GM18873 (cell line): ENCODE measurements around the gene KRT9.
"Not testable (repeated sequence)": the region's sequence is repeated elsewhere in the genome, so short reads cannot be mapped to it uniquely, and the experiment has no call there.

Experiments used
- ATAC-seq: cut with Tn5 transposase; IDR thresholded peaks from one replicate; pipeline ENCODE4 v1.9.1; 2021; ENCODE audit warnings: mild to moderate bottlenecking, moderate library complexity, moderate number of reproducible peaks; ENCODE audit not compliant: unreplicated experiment, low FRiP score

Gene KRT9

GRCh38 chr17:41571561-41572434, at the start of gene KRT9:
Gene KRT9 (minus strand): TSS chr17:41572059. CDS start chr17:41571992, 67 bp downstream.
- no peak for ATAC-seq

- ATAC-seq, result not testable (repeated sequence)
Measured at GRCh38 chr17:41621435-41621817, 49.6 kb upstream of the KRT9 start.

GRCh38 chr17:41620583-41621434, 49.0 kb upstream of the KRT9 start:
- no peak for ATAC-seq

- ATAC-seq, result not testable (repeated sequence)
Measured at GRCh38 chr17:41619927-41620582, 48.2 kb upstream of the KRT9 start.

GRCh38 chr17:41619036-41619926, 47.4 kb upstream of the KRT9 start:
- ATAC-seq, result no peak

- ATAC-seq, result no peak
Measured at GRCh38 chr17:41618341-41619035, 46.6 kb upstream of the KRT9 start.

- ATAC-seq, result no peak
Measured at GRCh38 chr17:41617698-41618097, 45.8 kb upstream of the KRT9 start.

DNA sequence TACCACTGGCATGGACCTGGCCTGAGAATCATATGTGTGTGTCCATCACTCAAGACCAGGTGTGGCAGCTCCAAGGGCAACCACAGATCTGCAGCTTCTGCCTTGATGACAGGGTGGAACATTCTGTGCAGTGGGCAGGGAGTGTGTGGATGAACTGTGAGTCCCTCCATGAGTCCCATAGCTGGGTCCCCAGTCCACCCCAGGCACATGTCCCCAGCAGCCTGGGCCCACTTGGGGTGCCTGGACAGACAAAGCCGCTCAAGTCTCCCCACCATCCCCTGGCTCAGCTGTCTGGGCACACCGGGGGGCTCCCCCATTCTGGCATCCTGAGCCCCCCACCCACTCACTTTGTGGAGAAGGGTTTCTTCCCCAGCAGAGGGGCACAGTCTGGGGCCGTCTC, 45.3 kb upstream of the KRT9 start:
- no peak for ATAC-seq

DNA sequence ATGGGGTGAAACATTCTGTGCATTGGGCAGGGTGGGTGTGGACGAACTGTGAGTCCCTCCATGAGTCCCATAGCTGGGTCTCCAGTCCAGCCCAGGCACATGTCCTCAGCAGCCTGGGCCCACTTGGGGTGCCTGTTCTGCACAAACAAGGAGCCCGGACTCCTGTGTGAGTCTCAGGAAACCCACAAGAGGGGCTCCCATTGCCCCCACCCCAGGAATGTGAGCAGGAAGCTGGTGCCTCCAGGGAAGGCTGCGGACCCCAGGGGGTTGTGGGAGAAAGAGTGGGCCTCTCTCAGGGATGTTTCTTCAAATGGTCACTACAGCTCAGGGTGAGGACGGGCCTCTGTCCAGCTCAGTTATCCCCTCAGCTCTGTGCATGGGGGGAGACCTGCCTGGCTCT, 44.6 kb upstream of the KRT9 start:
- not testable (repeated sequence) for ATAC-seq

DNA sequence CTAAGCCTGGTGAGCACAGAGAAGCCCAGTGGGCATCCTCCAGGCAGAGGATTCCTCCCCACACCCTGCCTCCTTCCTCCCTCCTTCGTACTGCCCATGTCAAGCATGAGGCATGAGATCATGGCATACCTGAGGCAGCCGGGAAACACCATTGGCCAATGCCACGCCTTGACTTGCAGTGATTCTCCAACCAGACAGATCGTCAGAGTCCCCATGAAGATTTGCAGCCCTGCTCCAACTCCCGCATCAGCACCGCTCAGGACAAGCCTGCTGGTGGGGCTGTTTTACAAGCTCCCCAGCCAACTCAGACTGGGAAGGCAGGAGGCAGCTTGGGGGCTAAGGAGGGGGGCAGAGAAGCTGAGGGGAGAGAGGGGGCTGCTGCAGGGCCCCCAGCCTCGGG, 43.6 kb upstream of the KRT9 start:
- no peak for ATAC-seq

DNA sequence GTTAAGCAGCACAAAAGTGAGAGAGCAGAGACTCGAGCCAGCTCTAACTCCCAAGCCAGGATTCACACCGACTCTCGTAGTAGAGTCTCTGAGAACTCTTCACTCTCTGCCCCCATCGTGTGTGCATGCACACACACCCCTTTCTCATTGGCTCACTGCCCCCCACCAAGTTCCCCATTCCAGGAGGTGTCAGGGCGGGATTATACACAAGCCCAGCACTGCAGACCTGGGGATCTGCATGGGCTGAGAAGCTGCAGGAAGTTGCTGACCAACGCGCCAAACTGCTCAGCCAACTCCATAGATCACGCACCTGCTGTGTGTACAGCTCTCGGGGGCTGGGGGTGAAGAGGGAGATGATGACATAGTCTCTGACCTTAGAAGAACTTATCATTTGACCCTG, 42.9 kb upstream of the KRT9 start:
- not testable (repeated sequence) for ATAC-seq

DNA sequence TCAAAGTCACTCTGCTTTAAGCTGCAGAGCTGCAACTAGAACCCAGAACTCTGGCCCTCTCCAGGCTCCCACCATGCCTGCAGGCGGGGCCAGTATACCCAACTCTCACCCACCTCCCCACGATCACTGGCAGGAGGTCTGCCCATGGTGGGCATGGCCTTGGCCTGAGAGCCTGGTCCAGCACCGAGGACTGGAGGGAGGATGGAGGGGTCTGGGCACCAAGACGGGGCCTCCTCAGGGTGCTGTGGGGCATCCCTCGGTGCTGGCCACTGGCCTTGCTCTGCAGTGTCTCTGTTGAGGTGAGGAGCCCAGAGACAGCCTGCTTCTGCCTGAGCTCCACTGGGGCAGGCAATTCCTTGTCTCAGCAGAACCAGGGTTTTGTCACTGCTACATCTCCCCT, 42.2 kb upstream of the KRT9 start:
- no peak for ATAC-seq

GRCh38 chr17:41613277-41614082, 41.6 kb upstream of the KRT9 start:
- no peak for ATAC-seq

- ATAC-seq, result not testable (repeated sequence)
Measured at GRCh38 chr17:41612376-41613160, 40.7 kb upstream of the KRT9 start, which contains the start of gene KRT16. Gene KRT16 (minus strand): TSS chr17:41612767. CDS start chr17:41612688, 79 bp downstream.

DNA sequence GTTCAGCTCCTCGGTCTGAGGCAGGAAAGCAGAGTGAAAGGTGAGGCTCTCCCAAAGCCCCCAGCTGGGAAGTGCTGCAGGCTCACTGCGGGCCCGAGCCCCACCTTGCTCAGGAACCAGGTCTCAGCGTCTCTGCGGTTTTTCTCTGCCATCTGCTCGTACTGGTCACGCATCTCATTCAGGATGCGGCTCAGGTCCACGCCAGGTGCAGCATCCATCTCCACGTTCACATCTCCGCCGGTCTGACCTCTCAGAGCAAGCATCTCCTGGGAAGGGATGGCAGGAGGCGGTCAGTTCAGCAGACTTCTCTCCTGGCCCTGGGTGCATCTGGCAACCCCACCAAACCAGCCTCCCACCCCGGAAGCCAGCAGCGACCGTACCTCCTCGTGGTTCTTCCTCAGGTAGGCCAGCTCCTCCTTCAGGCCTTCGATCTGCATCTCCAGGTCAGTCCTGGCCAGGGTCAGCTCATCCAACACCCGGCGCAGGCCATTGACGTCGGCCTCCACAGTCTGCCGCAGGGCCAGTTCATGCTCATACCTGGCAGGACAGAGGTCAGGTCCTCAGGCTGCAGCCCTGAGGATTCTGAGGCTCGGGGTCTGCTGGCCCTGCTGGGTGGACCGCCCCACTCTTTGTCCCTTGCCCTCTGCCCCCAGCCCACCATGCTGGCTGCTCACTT, 39.2 kb upstream of the KRT9 start:
- ATAC-seq, result no peak

GRCh38 chr17:41610061-41610517, 38.2 kb upstream of the KRT9 start:
- not testable (repeated sequence) for ATAC-seq

GRCh38 chr17:41606930-41607329, 35.1 kb upstream of the KRT9 start:
- ATAC-seq, result not testable (repeated sequence)
